ENCODE measurements around the gene UNC13B.

GRCh38 chr9:35269919-35270318 is 108.1 kb downstream of the UNC13B start:
- no peak for TF ChIP-seq SP1 (IDR thresholded peaks at IDR 0.05)
- TF ChIP-seq CTBP1 (IDR thresholded peaks at IDR 0.05; ENCODE audit: borderline replicate concordance) = no peak
- no peak for TF ChIP-seq LEF1 (IDR thresholded peaks at IDR 0.05; ENCODE audit: borderline replicate concordance)
- no peak for TF ChIP-seq L3MBTL2 (conservative IDR thresholded peaks at IDR 0.05)
- no peak for TF ChIP-seq BHLHE40 (IDR thresholded peaks at IDR 0.05; ENCODE audit: borderline replicate concordance)
- no peak for TF ChIP-seq FOXK2 (IDR thresholded peaks at IDR 0.05)
- TF ChIP-seq ELF4 (IDR thresholded peaks at IDR 0.05) = no peak
- TF ChIP-seq FOXM1 (IDR thresholded peaks at IDR 0.05; ENCODE audit: borderline replicate concordance) = no peak
- TF ChIP-seq ZNF384 (IDR thresholded peaks at IDR 0.05) = no peak
